ENCODE data around the gene CD47.

CD47 gene

DNA sequence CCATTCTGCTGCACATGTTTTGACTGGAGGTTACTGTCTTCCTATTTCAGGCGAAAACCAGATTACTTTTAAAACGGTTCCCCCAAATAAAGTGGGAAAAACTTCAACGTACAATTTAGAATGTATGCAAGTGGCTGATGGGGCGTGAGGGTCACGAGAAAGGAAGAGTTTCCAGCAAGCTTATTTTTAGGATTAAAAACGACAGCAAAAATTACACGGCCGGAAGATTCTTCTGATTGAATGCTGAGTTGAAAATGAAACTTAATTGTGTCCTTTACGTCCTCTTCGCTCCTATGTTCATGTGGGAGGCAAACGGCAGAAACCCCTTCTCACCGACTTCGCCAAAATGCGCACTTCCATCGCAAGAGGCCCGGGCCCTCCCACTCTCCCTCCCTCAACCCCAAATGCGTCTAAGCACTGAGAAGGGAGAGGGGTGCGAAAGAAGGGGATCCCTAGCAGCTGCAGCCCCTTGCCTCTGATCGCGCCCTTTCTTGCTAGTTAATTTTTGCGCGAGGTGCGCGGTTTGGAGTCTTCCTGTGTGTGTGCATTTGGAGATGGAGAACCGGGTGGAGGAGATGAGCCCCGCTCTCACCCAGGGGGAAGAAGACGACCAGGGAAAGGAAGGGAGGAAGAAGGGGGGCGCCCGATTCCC lies 656 bp downstream of the CD47 start:
- peak in 1 of 2 experiments; percentile 43 for DNase-seq (ENCODE audit: low read depth in 1 of 2, low spot score in 1 of 2)
- peak overlapping the region; percentile 88 for H3K27ac ChIP-seq (replicated peaks)

DNA sequence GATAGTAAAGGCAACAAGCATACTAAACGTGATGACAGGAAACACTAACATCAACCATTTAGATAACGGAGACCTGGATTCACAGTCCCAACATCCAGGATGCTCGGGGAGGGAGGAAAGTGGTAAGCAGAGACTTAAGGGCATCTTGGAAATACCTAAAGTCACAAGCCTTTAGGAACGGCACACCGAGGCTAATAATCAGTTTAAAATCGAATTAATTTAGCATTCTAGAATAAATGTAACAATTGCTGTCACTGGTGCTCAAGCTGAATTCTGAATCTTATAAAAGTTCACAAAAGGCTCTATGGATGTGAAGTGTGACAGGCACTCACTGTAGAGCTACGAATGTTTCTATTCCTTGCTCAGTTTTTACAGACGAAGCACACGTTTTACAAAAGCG lies 1.3 kb downstream of the CD47 start:
- DNase-seq (ENCODE audit: low read depth in 1 of 2, low spot score in 1 of 2), result no peak
- H3K27ac ChIP-seq (replicated peaks), result peak overlapping the region; percentile 88
- TF ChIP-seq GABPA (IDR thresholded peaks at IDR 0.05; ENCODE audit: low read depth) (no peak), POLR2AphosphoS5 (IDR thresholded peaks at IDR 0.05; ENCODE audit: low read depth) (no peak), SPI1 (IDR thresholded peaks at IDR 0.05; ENCODE audit: borderline replicate concordance, low read depth) (no peak)
- TF ChIP-seq, protein P1, sequence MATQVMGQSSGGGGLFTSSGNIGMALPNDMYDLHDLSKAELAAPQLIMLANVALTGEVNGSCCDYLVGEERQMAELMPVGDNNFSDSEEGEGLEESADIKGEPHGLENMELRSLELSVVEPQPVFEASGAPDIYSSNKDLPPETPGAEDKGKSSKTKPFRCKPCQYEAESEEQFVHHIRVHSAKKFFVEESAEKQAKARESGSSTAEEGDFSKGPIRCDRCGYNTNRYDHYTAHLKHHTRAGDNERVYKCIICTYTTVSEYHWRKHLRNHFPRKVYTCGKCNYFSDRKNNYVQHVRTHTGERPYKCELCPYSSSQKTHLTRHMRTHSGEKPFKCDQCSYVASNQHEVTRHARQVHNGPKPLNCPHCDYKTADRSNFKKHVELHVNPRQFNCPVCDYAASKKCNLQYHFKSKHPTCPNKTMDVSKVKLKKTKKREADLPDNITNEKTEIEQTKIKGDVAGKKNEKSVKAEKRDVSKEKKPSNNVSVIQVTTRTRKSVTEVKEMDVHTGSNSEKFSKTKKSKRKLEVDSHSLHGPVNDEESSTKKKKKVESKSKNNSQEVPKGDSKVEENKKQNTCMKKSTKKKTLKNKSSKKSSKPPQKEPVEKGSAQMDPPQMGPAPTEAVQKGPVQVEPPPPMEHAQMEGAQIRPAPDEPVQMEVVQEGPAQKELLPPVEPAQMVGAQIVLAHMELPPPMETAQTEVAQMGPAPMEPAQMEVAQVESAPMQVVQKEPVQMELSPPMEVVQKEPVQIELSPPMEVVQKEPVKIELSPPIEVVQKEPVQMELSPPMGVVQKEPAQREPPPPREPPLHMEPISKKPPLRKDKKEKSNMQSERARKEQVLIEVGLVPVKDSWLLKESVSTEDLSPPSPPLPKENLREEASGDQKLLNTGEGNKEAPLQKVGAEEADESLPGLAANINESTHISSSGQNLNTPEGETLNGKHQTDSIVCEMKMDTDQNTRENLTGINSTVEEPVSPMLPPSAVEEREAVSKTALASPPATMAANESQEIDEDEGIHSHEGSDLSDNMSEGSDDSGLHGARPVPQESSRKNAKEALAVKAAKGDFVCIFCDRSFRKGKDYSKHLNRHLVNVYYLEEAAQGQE (IDR thresholded peaks at IDR 0.05; ENCODE audit: insufficient replicate concordance, low read depth), result no peak
- TF ChIP-seq, protein P2, sequence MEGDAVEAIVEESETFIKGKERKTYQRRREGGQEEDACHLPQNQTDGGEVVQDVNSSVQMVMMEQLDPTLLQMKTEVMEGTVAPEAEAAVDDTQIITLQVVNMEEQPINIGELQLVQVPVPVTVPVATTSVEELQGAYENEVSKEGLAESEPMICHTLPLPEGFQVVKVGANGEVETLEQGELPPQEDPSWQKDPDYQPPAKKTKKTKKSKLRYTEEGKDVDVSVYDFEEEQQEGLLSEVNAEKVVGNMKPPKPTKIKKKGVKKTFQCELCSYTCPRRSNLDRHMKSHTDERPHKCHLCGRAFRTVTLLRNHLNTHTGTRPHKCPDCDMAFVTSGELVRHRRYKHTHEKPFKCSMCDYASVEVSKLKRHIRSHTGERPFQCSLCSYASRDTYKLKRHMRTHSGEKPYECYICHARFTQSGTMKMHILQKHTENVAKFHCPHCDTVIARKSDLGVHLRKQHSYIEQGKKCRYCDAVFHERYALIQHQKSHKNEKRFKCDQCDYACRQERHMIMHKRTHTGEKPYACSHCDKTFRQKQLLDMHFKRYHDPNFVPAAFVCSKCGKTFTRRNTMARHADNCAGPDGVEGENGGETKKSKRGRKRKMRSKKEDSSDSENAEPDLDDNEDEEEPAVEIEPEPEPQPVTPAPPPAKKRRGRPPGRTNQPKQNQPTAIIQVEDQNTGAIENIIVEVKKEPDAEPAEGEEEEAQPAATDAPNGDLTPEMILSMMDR (IDR thresholded peaks at IDR 0.05; ENCODE audit: insufficient read depth, low read length), result no peak
- no peaks in the 10 kb centered on the region for H3K27me3 ChIP-seq (ENCODE audit: insufficient read depth, poor library complexity, severe bottlenecking)
- H3K4me3 ChIP-seq (replicated peaks; ENCODE audit: insufficient read depth, low read length), result peak overlapping the region; percentile 83

More for the DNA sequence above, 656 bp downstream of the CD47 start:
- TF ChIP-seq POLR2AphosphoS5 (IDR thresholded peaks at IDR 0.05; ENCODE audit: low read depth), result 0 out of 2 replicates have a peak, but pooled peaks have one; percentile 28
- TF ChIP-seq SPI1 (IDR thresholded peaks at IDR 0.05; ENCODE audit: borderline replicate concordance, low read depth), result no peak
- peak overlapping the region; percentile 83 for H3K4me3 ChIP-seq (replicated peaks; ENCODE audit: insufficient read depth, low read length)
- no peaks in the 10 kb centered on the region for H3K27me3 ChIP-seq (ENCODE audit: insufficient read depth, poor library complexity, severe bottlenecking)

DNA sequence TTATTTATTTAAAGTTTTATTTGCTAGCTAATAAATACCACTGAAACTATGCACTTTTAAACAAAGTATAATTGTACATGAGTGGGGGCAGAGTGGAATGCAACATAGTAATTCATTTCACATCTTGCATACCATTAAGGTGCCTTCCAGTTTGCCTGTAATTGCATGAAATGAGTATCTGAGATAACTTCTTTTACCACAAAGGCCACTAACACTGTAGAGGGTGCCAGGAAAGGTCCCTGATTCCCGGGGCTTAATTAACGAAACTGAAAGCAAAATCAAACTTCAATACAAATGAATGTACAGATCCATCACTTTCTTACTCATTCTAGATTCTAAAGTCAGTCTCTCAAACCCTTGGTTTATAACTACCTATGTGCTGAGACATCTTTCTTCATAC lies 2.1 kb downstream of the CD47 start:
- peak overlapping the region; percentile 88 for H3K27ac ChIP-seq (replicated peaks)
- no peak for DNase-seq (ENCODE audit: low read depth in 1 of 2, low spot score in 1 of 2)

DNA sequence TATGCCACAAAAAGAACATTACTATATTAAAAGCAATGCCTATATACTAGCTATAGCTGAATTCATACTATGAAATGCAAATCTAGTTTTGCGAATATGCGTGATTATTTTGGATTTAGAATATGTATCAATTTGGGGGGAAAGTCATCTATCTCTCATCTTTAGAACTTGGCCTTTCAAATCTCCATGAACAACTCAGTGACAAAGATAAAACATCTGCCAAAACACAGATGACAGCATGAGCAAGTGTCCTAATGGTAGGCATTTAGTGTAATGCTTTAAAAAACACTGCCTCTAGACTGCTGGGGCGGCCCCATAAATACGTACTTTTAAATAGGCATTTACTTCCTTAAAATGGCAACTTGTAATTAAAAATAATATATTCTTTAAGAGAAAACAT lies 2.7 kb downstream of the CD47 start:
- peak overlapping the region; percentile 83 for H3K4me3 ChIP-seq (replicated peaks; ENCODE audit: insufficient read depth, low read length)
- TF ChIP-seq GABPA (IDR thresholded peaks at IDR 0.05; ENCODE audit: low read depth) (no peak), POLR2AphosphoS5 (IDR thresholded peaks at IDR 0.05; ENCODE audit: low read depth) (no peak), SPI1 (IDR thresholded peaks at IDR 0.05; ENCODE audit: borderline replicate concordance, low read depth) (no peak)
- TF ChIP-seq, protein P2 (IDR thresholded peaks at IDR 0.05; ENCODE audit: insufficient read depth, low read length), result no peak
- TF ChIP-seq, protein P1 (IDR thresholded peaks at IDR 0.05; ENCODE audit: insufficient replicate concordance, low read depth), result no peak
- H3K27me3 ChIP-seq (ENCODE audit: insufficient read depth, poor library complexity, severe bottlenecking), result no peaks in the 10 kb centered on the region
- DNase-seq (ENCODE audit: low read depth in 1 of 2, low spot score in 1 of 2), result no peak
- H3K27ac ChIP-seq (replicated peaks), result peak overlapping the region; percentile 88

More for the DNA sequence above, 2.1 kb downstream of the CD47 start:
- no peak for TF ChIP-seq POLR2AphosphoS5 (IDR thresholded peaks at IDR 0.05; ENCODE audit: low read depth)
- no peak for TF ChIP-seq GABPA (IDR thresholded peaks at IDR 0.05; ENCODE audit: low read depth)
- H3K4me3 ChIP-seq (replicated peaks; ENCODE audit: insufficient read depth, low read length), result peak overlapping the region; percentile 83
- no peaks in the 10 kb centered on the region for H3K27me3 ChIP-seq (ENCODE audit: insufficient read depth, poor library complexity, severe bottlenecking)

All from HL-60 (cell line).